CD14-positive monocyte (primary cell): ENCODE results near the gene SDE2. TPM values are rescaled to one million over a fixed set of nuclear protein-coding genes. Genes with fewer than 3 reads are reported as not detected.

ENCODE experiments used
- DNase-seq, 3 donors: peaks; one replicate each; pipeline ENCODE4 v3.0.0-alpha.2; 2011 to 2022
- H2AFZ ChIP-seq: 2 replicates; pipeline ENCODE4 v1.6.0; 2012; ENCODE audit warnings: mild to moderate bottlenecking, low read depth, low read length, inconsistent platforms; ENCODE audit not compliant: insufficient read depth, poor library complexity, severe bottlenecking
- H3K27ac ChIP-seq, 2 donors: 1 replicate in 1 of 2; 2 replicates in 1 of 2; pipeline ENCODE4 v1.5.1; 2012 to 2013; ENCODE audit warnings: low read length in 2 of 2, control low read depth in 1 of 2, inconsistent platforms in 1 of 2, low read depth in 1 of 2, mild to moderate bottlenecking in 1 of 2
- H3K27me3 ChIP-seq, 2 donors: one replicate each; pipeline versions ENCODE4 v1.6.0 to v1.6.1; 2011 to 2013; ENCODE audit warnings: low read length in 2 of 2; ENCODE audit not compliant: control insufficient read depth in 2 of 2, insufficient read depth in 2 of 2
- H3K36me3 ChIP-seq, 2 donors: replicated peaks in 1 of 2; 1 replicate in 1 of 2; 2 replicates in 1 of 2; pipeline versions ENCODE4 v1.5.1 to v1.6.1; 2012 to 2013; ENCODE audit warnings: low read length in 2 of 2, control low read depth in 1 of 2, inconsistent platforms in 1 of 2, mild to moderate bottlenecking in 1 of 2; ENCODE audit not compliant: insufficient read depth in 2 of 2, control insufficient read depth in 1 of 2
- H3K4me1 ChIP-seq, 2 donors: 1 replicate in 1 of 2; 2 replicates in 1 of 2; pipeline versions ENCODE4 v1.5.1 to v1.6.1; 2012 to 2013; ENCODE audit warnings: low read length in 2 of 2, control low read depth in 1 of 2, inconsistent platforms in 1 of 2, mild to moderate bottlenecking in 1 of 2, moderate library complexity in 1 of 2; ENCODE audit not compliant: insufficient read depth in 2 of 2, control insufficient read depth in 1 of 2
- H3K4me2 ChIP-seq: replicated peaks from 2 replicates; pipeline ENCODE3; 2012; ENCODE audit warnings: low read length, moderate library complexity, mild to moderate bottlenecking; ENCODE audit not compliant: poor library complexity, severe bottlenecking; ENCODE audit errors: extremely low read depth
- H3K4me3 ChIP-seq, 3 experiments: fragments of 200-600 bp in 1 of 3; sonication (generic) in 1 of 3; replicated peaks in 1 of 3; 1 replicate in 2 of 3; 2 replicates in 1 of 3; pipeline ENCODE4 v1.5.1; 2011 to 2013; ENCODE audit warnings: low read length in 3 of 3, mild to moderate bottlenecking in 3 of 3, control low read depth in 2 of 3, low read depth in 2 of 3, inconsistent platforms in 1 of 3, moderate library complexity in 1 of 3
- H3K79me2 ChIP-seq: 2 replicates; pipeline ENCODE4 v1.6.0; 2012; ENCODE audit warnings: mild to moderate bottlenecking, control low read depth, inconsistent platforms, low read length, moderate library complexity; ENCODE audit not compliant: insufficient read depth
- H3K9ac ChIP-seq: 2 replicates; pipeline ENCODE4 v1.6.0; 2017; ENCODE audit warnings: low read length, mild to moderate bottlenecking; ENCODE audit not compliant: insufficient read depth, poor library complexity, severe bottlenecking
- H3K9me3 ChIP-seq, 2 donors: replicated peaks in 1 of 2; 1 replicate in 1 of 2; 2 replicates in 1 of 2; pipeline versions ENCODE4 v1.5.1 to v1.6.1; 2012 to 2013; ENCODE audit warnings: low read length in 2 of 2, control low read depth in 1 of 2; ENCODE audit not compliant: control insufficient read depth in 1 of 2, insufficient read depth in 1 of 2
- H4K20me1 ChIP-seq: 2 replicates; pipeline ENCODE4 v1.6.0; 2012; ENCODE audit warnings: mild to moderate bottlenecking, low read length, control low read depth, moderate library complexity; ENCODE audit not compliant: insufficient read depth
- H3K27ac Mint-ChIP-seq, 7 donors: one replicate each; pipeline ENCODE4 v1.8.0; 2020; ENCODE audit warnings: mild to moderate bottlenecking in 7 of 7, mixed read lengths in 7 of 7, moderate library complexity in 6 of 7, inconsistent platforms in 2 of 7
- H3K27me3 Mint-ChIP-seq, 3 donors: one replicate each; pipeline ENCODE4 v1.8.0; 2021 to 2022; ENCODE audit warnings: low read depth in 3 of 3, mild to moderate bottlenecking in 3 of 3, mixed read lengths in 3 of 3, moderate library complexity in 3 of 3, inconsistent platforms in 1 of 3
- H3K36me3 Mint-ChIP-seq, 2 donors: one replicate each; pipeline ENCODE4 v1.8.0; 2020; ENCODE audit warnings: mixed read lengths in 2 of 2, inconsistent platforms in 1 of 2, mild to moderate bottlenecking in 1 of 2
- H3K4me1 Mint-ChIP-seq: one replicate; pipeline ENCODE4 v1.8.0; 2020; ENCODE audit warnings: mild to moderate bottlenecking, mixed read lengths
- H3K4me3 Mint-ChIP-seq, 2 donors: one replicate each; pipeline ENCODE4 v1.8.0; 2020; ENCODE audit warnings: mild to moderate bottlenecking in 2 of 2, mixed read lengths in 2 of 2, moderate library complexity in 1 of 2
- H3K9me3 Mint-ChIP-seq, 7 donors: one replicate each; pipeline ENCODE4 v1.8.0; 2020 to 2022; ENCODE audit warnings: mixed read lengths in 7 of 7, mild to moderate bottlenecking in 6 of 7, moderate library complexity in 6 of 7, inconsistent platforms in 2 of 7
- WGBS: methylation state at CpG from one replicate; pipeline ENCODE4 v1.1.5; 2013; ENCODE audit warnings: missing lambda C conversion rate; ENCODE audit not compliant: insufficient coverage; 5-methylcytosine and 5-hydroxymethylcytosine counted together
- intact Hi-C, 2 donors: fragments of 100-400 bp; cut with micrococcal nuclease; formaldehyde crosslinking; loops; one replicate each; pipeline versions ENCODE4 v1.15.0 to v1.15.1; 2023
- polyA plus RNA-seq, 3 donors: library from polyadenylated mRNA; depleted of rRNA in 1 of 3; unstranded in 2 of 3; stranded (reverse) in 1 of 3; fragments of 300-500 nt in 2 of 3; fragments of >200 nt in 1 of 3; fragmentation: Illumina TruSeq in 2 of 3; gene quantifications; 1 replicate in 2 of 3; 2 replicates in 1 of 3; pipeline ENCODE4 v1.2.3, GENCODE V29; 2012 to 2021
- TF ChIP-seq, protein P1 (sequence below): fragments of 200-600 bp; IDR thresholded peaks from one replicate; pipeline ENCODE4 v1.8.0; 2022; ENCODE audit warnings: antibody characterized with exemption, mild to moderate bottlenecking

The SDE2 gene
- polyA plus RNA-seq, 3 donors = 6.8 to 18.0 (median 8.4) TPM

DNA sequence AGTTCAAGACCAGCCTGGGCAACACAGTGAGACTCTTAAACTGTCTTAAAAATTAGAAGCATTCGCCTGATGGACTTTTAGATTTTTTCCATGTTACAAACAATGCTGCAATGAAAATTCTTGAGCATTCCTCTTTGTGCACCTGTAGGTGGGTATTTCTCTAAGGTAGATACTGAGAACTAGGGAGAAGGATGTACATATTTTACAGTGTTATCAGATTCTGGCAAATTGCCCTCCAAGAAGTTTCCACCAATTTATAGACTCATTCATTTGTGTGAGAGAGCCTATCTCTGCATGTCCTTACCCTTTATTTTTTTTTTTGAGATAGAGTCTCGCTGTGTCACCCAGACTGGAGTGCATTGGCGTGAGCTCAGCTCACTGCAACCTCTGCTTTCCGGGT, 45.8 kb downstream of the SDE2 start:
- H3K4me3 ChIP-seq = no peak overlapping the region
- no peak overlapping the region for H2AFZ ChIP-seq
- no peaks in the 10 kb centered on the region for H3K27me3 ChIP-seq
- TF ChIP-seq, protein P1, sequence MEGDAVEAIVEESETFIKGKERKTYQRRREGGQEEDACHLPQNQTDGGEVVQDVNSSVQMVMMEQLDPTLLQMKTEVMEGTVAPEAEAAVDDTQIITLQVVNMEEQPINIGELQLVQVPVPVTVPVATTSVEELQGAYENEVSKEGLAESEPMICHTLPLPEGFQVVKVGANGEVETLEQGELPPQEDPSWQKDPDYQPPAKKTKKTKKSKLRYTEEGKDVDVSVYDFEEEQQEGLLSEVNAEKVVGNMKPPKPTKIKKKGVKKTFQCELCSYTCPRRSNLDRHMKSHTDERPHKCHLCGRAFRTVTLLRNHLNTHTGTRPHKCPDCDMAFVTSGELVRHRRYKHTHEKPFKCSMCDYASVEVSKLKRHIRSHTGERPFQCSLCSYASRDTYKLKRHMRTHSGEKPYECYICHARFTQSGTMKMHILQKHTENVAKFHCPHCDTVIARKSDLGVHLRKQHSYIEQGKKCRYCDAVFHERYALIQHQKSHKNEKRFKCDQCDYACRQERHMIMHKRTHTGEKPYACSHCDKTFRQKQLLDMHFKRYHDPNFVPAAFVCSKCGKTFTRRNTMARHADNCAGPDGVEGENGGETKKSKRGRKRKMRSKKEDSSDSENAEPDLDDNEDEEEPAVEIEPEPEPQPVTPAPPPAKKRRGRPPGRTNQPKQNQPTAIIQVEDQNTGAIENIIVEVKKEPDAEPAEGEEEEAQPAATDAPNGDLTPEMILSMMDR = no peak
- Mint-ChIP-seq H3K27ac (no peak overlapping the region), H3K36me3 (no peaks in the 10 kb centered on the region), H3K9me3 (no peaks in the 10 kb centered on the region), H3K4me3 (no peak overlapping the region), H3K27me3 (peaks cover 3 to 5% (median 3%) of the 10 kb centered on the region in 3 donors), H3K4me1 (peaks cover 13% of the 10 kb centered on the region)
- WGBS = 80% methylated on average over 2 of the region's 4 CpGs
- no peak for DNase-seq
- H4K20me1 ChIP-seq = no peaks in the 10 kb centered on the region
- H3K4me1 ChIP-seq = peaks cover 11 to 12% of the 10 kb centered on the region in 2 donors
- H3K4me2 ChIP-seq = no peak overlapping the region
- no peak overlapping the region for H3K9ac ChIP-seq
- no peaks in the 10 kb centered on the region for H3K9me3 ChIP-seq
- no peak overlapping the region for H3K27ac ChIP-seq
- H3K36me3 ChIP-seq = no peaks in the 10 kb centered on the region
- intact Hi-C loops = no loop called here
- H3K79me2 ChIP-seq = no peaks in the 10 kb centered on the region

DNA sequence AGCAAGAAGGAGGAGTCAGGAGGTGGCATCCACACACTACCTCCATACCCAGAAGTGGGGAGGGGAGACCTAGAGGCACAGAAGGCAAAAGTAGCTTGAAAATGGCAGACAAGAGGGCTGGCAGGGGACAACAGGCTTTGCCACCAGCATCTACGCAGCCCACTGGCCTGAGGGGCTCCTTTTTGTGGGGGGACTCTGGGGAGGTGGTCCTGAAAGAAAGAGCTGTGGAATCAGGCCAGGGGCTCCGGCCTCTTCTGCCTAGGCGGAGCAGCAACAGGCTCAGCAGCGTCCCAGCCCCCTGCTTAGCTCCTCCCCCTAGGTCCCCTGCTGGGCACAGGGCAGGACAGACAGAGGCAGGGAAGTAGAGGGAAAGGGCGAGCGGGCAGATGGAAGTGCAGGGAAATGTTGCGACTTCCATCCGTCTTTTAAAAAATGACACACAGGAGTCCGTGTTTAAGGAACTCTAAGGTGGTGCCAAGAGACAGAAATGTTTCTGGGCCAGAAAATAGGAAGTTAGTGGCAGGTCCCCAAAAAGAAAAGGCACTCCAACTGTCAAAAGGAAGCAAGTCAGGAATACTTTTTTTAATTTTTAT, 48.1 kb downstream of the SDE2 start:
- intact Hi-C loops = no loop called here
- Histone ChIP-seq H3K9me3 (no peaks in the 10 kb centered on the region), H3K79me2 (no peaks in the 10 kb centered on the region), H3K4me2 (peak overlapping the region; percentile 49), H4K20me1 (no peaks in the 10 kb centered on the region), H3K4me3 (peak overlapping the region in 1 of 3 experiments; percentile 21), H3K27me3 (no peaks in the 10 kb centered on the region), H3K36me3 (no peaks in the 10 kb centered on the region), H2AFZ (peak overlapping the region; percentile 59), H3K27ac (no peak overlapping the region), H3K9ac (no peak overlapping the region), H3K4me1 (peaks cover 11 to 12% of the 10 kb centered on the region in 2 donors)
- DNase-seq = peak in 2 of 3 donors; percentile 27 to 32
- 0% methylated on average over 5 of the region's 9 CpGs for WGBS
- peak overlapping the region; percentile 50 to 84 for H3K4me3 Mint-ChIP-seq
- no peaks in the 10 kb centered on the region for H3K36me3 Mint-ChIP-seq
- peaks cover 13% of the 10 kb centered on the region for H3K4me1 Mint-ChIP-seq
- peak overlapping the region in 1 of 7 donors; percentile 58 for H3K27ac Mint-ChIP-seq
- H3K27me3 Mint-ChIP-seq = peaks cover 5 to 9% (median 6%) of the 10 kb centered on the region in 3 donors
- H3K9me3 Mint-ChIP-seq = no peaks in the 10 kb centered on the region
- TF ChIP-seq, protein P1 = peak; percentile 10
